Pancreas (tissue), 10 donors: ENCODE results near the gene IPCEF1. TPM values are rescaled to one million over a fixed set of nuclear protein-coding genes. Genes with fewer than 3 reads are reported as not detected.

Source experiments
- ATAC-seq, 4 donors: fragments of 200-7000 bp; cut with Tn5 transposase; one replicate each; pipeline versions ENCODE4 v1.8.0 to v1.9.1; 2020; ENCODE audit warnings: mild to moderate bottlenecking in 4 of 4, moderate library complexity in 4 of 4
- DNase-seq, 6 donors: peaks; one replicate each; pipeline ENCODE4 v3.0.0-alpha.2; 2020
- FAIRE-seq: peaks from 2 replicates; lab custom pipeline; 2012; peaks lifted over from hg19 to GRCh38; lab: Jason Lieb, UNC
- H3K27ac ChIP-seq, 4 donors: fragments of 200-600 bp; sonication (generic); 1 replicate in 3 of 4; 2 replicates in 1 of 4; pipeline versions ENCODE4 v1.5.0 to v1.8.0; 2020
- H3K27me3 ChIP-seq, 4 donors: fragments of 200-600 bp; one replicate each; pipeline ENCODE4 v1.8.0; 2021
- H3K36me3 ChIP-seq, 3 donors: fragments of 200-600 bp; sonication (generic) in 1 of 3; one replicate each; pipeline versions ENCODE4 v1.5.0 to v1.8.0; 2020 to 2021
- H3K4me1 ChIP-seq, 3 donors: fragments of 200-600 bp; one replicate each; pipeline ENCODE4 v1.8.0; 2021
- H3K4me3 ChIP-seq, 4 donors: fragments of 200-600 bp; sonication (generic) in 2 of 4; one replicate each; pipeline versions ENCODE4 v1.5.0 to v1.8.0; 2020 to 2021
- H3K9me3 ChIP-seq, 4 donors: fragments of 200-600 bp; one replicate each; pipeline ENCODE4 v1.8.0; 2021
- WGBS, 2 donors: extraction: QIAGEN DNeasy Blood & Tissue Kit; methylation state at CpG; one replicate each; pipeline ENCODE4 v1.1.7; 2013; 5-methylcytosine and 5-hydroxymethylcytosine counted together
- intact Hi-C, 3 donors: fragments of 100-400 bp; cut with DNase I; formaldehyde crosslinking; loops; one replicate each; pipeline versions ENCODE4 v1.11.1 to v1.14.2; 2022
- polyA plus RNA-seq, 2 donors: library from polyadenylated mRNA; stranded (reverse); fragments of 200-250 nt; gene quantifications; one replicate each; pipeline ENCODE4 v1.2.3, GENCODE V29; 2013
- total RNA-seq, 6 donors: library from RNA; stranded (reverse); fragmentation: NEBNext Ultra II Directional in 4 of 6; extraction: Animal tissue kit (Norgen Biotek cat#: 25700) in 4 of 6; gene quantifications; one replicate each; pipeline versions ENCODE4 v1.2.1 to v1.2.4, GENCODE V29; 2021 to 2023
- TF ChIP-seq, protein P1 (sequence below), 4 donors: fragments of 200-600 bp; sonication (generic) in 3 of 4; IDR thresholded peaks; one replicate each; pipeline versions ENCODE4 v1.5.0 to v1.8.0; 2021; ENCODE audit warnings: antibody characterized with exemption in 4 of 4
- donor health status: healthy with polysubstance abuse.
- donor health status: DM: no; HTN: no; CAD: no; lungs with moderate emphysema.
- donor health status: DM: no; HTN: no; CAD: no.
- donor health status: control.
- donor health status: control.
- donor health status: Bipolar disorder and iron deficiency.
- donor health status: DM: yes; HTN: yes; CAD: no.
- donor health status: DM: no; HTN: no; CAD: no.
- donor health status: DM: no; HTN: no; CAD: no.
- donor health status: DM: yes; HTN: yes; CAD: no.

IPCEF1 gene
- total and polyA plus RNA-seq, 8 donors, result 0.53 to 4.4 (median 1.8) TPM

GRCh38 chr6:154246723-154247118 is 109.9 kb downstream of the IPCEF1 start:
- H3K36me3 ChIP-seq, result no peaks in the 10 kb centered on the region
- no peaks in the 10 kb centered on the region for H3K27me3 ChIP-seq
- DNase-seq, result no peak
- ATAC-seq, result no peak
- H3K4me3 ChIP-seq, result peak overlapping the region in 2 of 4 donors; percentile 20 to 33
- H3K27ac ChIP-seq, result peak overlapping the region in 1 of 4 donors; percentile 45
- H3K9me3 ChIP-seq, result no peaks in the 10 kb centered on the region
- FAIRE-seq, result no peak
- intact Hi-C loops, result no loop called here
- TF ChIP-seq, protein P1, sequence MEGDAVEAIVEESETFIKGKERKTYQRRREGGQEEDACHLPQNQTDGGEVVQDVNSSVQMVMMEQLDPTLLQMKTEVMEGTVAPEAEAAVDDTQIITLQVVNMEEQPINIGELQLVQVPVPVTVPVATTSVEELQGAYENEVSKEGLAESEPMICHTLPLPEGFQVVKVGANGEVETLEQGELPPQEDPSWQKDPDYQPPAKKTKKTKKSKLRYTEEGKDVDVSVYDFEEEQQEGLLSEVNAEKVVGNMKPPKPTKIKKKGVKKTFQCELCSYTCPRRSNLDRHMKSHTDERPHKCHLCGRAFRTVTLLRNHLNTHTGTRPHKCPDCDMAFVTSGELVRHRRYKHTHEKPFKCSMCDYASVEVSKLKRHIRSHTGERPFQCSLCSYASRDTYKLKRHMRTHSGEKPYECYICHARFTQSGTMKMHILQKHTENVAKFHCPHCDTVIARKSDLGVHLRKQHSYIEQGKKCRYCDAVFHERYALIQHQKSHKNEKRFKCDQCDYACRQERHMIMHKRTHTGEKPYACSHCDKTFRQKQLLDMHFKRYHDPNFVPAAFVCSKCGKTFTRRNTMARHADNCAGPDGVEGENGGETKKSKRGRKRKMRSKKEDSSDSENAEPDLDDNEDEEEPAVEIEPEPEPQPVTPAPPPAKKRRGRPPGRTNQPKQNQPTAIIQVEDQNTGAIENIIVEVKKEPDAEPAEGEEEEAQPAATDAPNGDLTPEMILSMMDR (IDR thresholded peaks at IDR 0.05), result no peak
- 61 to 63% methylated on average over 7 of the region's 7 CpGs for WGBS, 2 donors
- peaks cover 0 to 8% (median 3%) of the 10 kb centered on the region in 3 donors for H3K4me1 ChIP-seq

GRCh38 chr6:154245506-154245905 is 111.1 kb downstream of the IPCEF1 start:
- H3K27ac ChIP-seq, result no peak overlapping the region
- H3K4me3 ChIP-seq, result no peak overlapping the region
- DNase-seq, result no peak
- no peak for FAIRE-seq
- 56 to 63% methylated on average over 5 of the region's 5 CpGs for WGBS, 2 donors
- no peaks in the 10 kb centered on the region for H3K36me3 ChIP-seq
- peaks cover 0 to 8% (median 3%) of the 10 kb centered on the region in 3 donors for H3K4me1 ChIP-seq
- no peak for ATAC-seq
- no peaks in the 10 kb centered on the region for H3K27me3 ChIP-seq
- no peaks in the 10 kb centered on the region for H3K9me3 ChIP-seq
- TF ChIP-seq, protein P1 (IDR thresholded peaks at IDR 0.05), result no peak
- intact Hi-C loops, result no loop called here

DNA sequence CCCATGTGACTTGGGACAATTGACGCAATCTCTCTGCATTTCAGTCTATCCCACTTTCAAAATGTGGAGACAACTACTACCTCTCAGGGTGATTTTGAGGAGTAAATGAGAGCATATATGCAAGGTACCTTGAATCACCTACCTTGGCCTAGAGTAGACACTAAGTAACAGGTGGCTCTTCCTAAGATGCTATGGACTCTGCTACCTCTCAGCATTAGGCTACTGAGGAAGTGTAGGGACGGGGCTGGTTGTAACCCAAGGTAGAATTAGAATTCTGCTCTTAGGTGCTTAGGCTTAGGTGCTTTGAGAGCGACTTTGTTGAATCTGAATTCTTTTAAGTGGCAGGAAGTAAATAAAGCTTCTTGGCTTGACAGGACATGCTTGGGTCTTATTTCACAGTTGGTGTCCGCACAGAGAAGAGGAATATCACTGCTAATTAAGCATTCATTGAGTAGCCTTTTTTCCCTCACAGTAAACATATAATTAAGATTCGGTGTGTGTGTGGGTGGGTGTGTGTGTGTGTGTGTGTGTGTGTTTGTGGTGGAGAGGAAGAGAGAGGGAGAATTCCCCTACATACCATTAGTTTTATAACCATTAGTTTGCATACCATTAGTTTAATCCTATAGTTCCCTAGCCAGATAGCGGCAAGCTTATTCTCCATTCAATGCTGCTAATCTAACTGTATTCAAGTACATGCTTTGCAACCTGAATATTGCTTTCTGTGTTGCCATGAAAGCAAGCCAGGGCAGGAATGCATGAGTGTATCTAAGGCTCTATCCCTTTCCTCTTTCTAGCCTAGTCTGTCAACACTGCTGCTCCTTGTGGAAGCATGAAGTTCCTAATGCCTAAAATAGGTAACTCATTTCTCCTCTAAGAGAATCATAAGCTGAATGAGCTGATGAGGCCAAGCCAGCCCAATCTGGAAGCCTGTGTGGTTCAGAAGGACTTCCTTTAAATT is 112.5 kb downstream of the IPCEF1 start:
- H3K4me3 ChIP-seq, result no peak overlapping the region
- H3K27me3 ChIP-seq, result no peaks in the 10 kb centered on the region
- DNase-seq, result no peak
- TF ChIP-seq, protein P1 (IDR thresholded peaks at IDR 0.05), result no peak
- H3K9me3 ChIP-seq, result no peaks in the 10 kb centered on the region
- FAIRE-seq, result no peak
- intact Hi-C loops, result no loop called here
- 79 to 82% methylated on average over 6 of the region's 6 CpGs for WGBS, 2 donors
- no peak for ATAC-seq
- peaks cover 0 to 8% (median 3%) of the 10 kb centered on the region in 3 donors for H3K4me1 ChIP-seq
- H3K27ac ChIP-seq, result no peak overlapping the region
- H3K36me3 ChIP-seq, result no peaks in the 10 kb centered on the region

DNA sequence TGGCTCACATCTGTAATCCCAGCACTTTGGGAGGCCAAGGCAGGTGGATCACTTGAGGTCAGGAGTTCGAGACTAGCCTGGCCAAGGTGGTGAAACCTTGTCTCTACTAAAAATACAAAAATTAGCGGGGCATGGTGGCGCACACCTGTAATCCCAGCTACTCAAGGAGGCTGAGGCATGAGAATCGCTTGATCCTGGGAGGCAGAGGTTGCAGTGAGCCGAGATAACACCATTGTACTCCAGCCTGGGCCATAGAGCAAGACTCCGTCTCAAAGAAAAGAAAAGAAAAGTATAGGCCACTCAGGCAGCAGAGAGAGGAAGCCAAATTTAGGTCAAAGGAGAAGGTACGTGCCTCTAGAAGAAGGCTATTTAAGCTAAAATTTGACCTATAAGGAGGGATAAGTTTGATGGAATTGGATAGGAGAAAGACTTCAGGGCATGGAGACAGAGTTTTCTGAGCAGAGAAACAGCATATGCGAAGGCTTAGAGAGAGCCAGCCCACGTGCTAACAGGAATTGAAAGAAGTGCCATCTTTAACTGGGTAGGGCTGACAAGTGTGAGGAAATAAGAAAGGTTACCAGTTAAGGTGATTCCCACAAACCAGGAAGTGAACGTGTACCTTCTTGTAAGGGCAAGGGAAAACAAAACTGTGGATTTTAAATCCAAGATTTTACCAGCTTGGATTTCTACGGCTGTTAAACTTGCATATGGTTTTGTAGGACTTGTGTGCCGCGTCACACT is 113.8 kb downstream of the IPCEF1 start:
- TF ChIP-seq, protein P1 (IDR thresholded peaks at IDR 0.05), result no peak
- intact Hi-C loops, result no loop called here
- Histone ChIP-seq H3K36me3 (no peaks in the 10 kb centered on the region), H3K27me3 (no peaks in the 10 kb centered on the region), H3K4me1 (peaks cover 0 to 1% (median 1%) of the 10 kb centered on the region in 3 donors), H3K9me3 (no peaks in the 10 kb centered on the region), H3K27ac (no peak overlapping the region), H3K4me3 (no peak overlapping the region)
- DNase-seq (no peak), ATAC-seq (no peak), FAIRE-seq (no peak)
- 92 to 94% methylated on average over 13 of the region's 13 CpGs for WGBS, 2 donors
